ENCODE results near the gene KCNJ14. TPM values are rescaled to one million over a fixed set of nuclear protein-coding genes. Genes with fewer than 3 reads are reported as not detected.
A peak's percentile ranks its signal among the peaks of the same experiment; 100 is the strongest.
"Not testable (repeated sequence)": the region's sequence is repeated elsewhere in the genome, so short reads cannot be mapped to it uniquely, and the experiment has no call there.

The KCNJ14 gene
- polyA plus RNA-seq, 1 donor = 0.70 TPM

DNA sequence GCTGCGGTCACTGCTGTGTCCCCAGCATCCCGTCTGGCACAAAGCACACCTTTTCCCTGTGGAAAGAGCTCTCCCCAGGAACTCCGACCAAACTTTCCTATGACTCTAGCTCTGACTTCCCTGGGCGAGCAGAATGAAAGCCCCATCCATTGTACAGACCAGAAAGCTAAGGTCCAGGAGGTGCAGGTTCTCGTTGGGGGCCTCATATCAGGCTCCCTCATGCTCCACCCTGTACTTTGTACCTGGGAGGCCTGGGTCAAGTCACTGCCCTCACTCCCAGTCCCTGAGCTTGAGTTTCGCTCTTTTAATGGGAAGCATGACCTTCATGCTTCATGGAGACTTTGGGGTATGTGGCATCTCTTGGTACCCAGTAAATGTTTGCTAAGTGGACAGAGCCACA lies 32.2 kb downstream of the KCNJ14 start:
- H3K27me3 ChIP-seq (ENCODE audit: control insufficient read depth, insufficient read depth, low read length) = peaks cover 9% of the 10 kb centered on the region
- no peaks in the 10 kb centered on the region for H3K9me3 ChIP-seq (ENCODE audit: control insufficient read depth, low read depth, low read length)
- peak; percentile 72 to 85 for DNase-seq
- H3K4me1 ChIP-seq (ENCODE audit: control insufficient read depth, insufficient read depth, low read length) = peaks cover 37% of the 10 kb centered on the region
- H3K4me3 ChIP-seq (ENCODE audit: low read length) = no peak overlapping the region
- H3K27ac ChIP-seq (ENCODE audit: low read length) = peak overlapping the region; percentile 94
- H3K36me3 ChIP-seq (ENCODE audit: control insufficient read depth, insufficient read depth, low read length) = no peaks in the 10 kb centered on the region
- WGBS (ENCODE audit: insufficient coverage, low lambda C conversion rate) = no CpG with 5 or more reads among the region's 6 CpGs

DNA sequence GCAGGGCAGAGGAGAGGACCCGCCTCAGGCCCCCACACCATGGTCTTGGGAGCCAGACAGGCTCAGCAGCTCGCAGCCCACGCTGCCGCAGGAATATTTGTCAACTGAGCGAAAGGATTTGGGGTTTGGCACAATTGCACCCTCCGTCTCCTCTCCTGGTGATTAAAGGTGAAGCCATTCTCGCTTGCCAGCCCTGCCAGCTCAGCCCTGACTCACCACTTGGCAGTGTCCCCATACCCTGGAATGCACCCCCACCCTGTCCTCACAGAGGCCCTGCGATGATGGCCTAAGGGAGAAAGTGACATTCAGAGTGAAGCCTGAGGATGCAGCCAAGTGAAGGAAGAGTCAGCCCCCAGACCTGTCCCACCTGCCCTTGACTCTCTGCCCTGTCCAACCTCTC lies 32.6 kb downstream of the KCNJ14 start:
- Histone ChIP-seq H3K27ac (ENCODE audit: low read length) (peak overlapping the region; percentile 94), H3K4me3 (ENCODE audit: low read length) (no peak overlapping the region), H3K36me3 (ENCODE audit: control insufficient read depth, insufficient read depth, low read length) (no peaks in the 10 kb centered on the region), H3K9me3 (ENCODE audit: control insufficient read depth, low read depth, low read length) (no peaks in the 10 kb centered on the region), H3K27me3 (ENCODE audit: control insufficient read depth, insufficient read depth, low read length) (peaks cover 9% of the 10 kb centered on the region), H3K4me1 (ENCODE audit: control insufficient read depth, insufficient read depth, low read length) (peaks cover 38% of the 10 kb centered on the region)
- peak; percentile 50 to 61 for DNase-seq
- WGBS (ENCODE audit: insufficient coverage, low lambda C conversion rate) = no CpG with 5 or more reads among the region's 8 CpGs

DNA sequence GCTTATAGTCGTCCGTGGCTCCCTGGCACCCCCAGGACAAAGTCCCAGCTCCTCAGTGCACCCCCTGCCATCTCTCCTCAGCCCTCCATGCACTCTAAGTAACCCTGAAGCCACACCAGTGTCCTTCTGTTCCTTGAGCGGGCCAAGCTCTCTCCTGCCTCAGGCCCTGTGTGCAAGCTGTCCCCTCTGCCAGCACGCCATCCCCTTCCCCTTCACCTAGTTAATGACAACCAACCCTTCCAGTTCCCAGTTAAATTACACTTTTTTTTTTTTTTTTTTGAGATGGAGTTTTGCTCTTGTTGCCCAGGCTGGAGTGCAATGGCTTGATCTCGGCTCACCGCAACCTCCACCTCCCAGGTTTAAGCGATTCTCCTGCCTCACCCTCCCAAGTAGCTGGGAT lies 33.1 kb downstream of the KCNJ14 start:
- not testable (repeated sequence) for DNase-seq; H3K9me3 ChIP-seq (ENCODE audit: control insufficient read depth, low read depth, low read length)

DNA sequence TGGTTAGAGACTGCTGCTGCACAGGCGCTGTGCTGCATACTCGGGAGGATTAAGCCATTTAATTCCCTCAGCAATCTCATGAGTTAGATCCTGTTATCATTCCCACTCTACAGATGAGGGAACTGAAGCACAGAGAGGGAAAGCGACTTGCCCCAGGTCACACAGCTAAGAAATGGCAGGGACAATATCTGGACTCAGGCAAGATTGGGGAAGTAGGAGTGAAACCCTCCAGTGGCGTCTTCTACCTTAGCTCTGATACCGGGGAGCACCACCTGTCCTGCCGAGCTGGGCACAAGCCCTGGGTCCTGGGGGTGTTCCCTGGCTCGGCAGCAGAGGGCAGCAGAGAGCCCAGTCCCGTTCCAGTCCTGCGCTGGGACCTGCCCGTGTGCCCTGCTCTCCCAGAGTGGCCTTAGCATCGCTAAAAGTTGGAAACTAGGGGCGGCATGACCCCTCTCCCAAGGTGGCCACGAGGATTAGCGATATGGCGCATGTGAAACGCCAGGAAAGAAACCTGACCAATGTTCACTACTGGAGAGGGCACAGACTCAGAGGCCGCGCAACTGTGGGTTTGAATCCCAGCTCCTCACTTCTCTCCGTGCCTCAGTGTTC lies 34.3 kb downstream of the KCNJ14 start:
- Histone ChIP-seq H3K4me1 (ENCODE audit: control insufficient read depth, insufficient read depth, low read length) (peaks cover 44% of the 10 kb centered on the region), H3K4me3 (ENCODE audit: low read length) (no peak overlapping the region), H3K27ac (ENCODE audit: low read length) (no peak overlapping the region), H3K27me3 (ENCODE audit: control insufficient read depth, insufficient read depth, low read length) (peaks cover 9% of the 10 kb centered on the region), H3K36me3 (ENCODE audit: control insufficient read depth, insufficient read depth, low read length) (no peaks in the 10 kb centered on the region), H3K9me3 (ENCODE audit: control insufficient read depth, low read depth, low read length) (no peaks in the 10 kb centered on the region)
- peak; percentile 60 to 65 for DNase-seq
- WGBS (ENCODE audit: insufficient coverage, low lambda C conversion rate) = no CpG with 5 or more reads among the region's 19 CpGs

More for the DNA sequence above, 33.1 kb downstream of the KCNJ14 start:
- not testable (repeated sequence) for H3K27me3 ChIP-seq (ENCODE audit: control insufficient read depth, insufficient read depth, low read length); H3K36me3 ChIP-seq (ENCODE audit: control insufficient read depth, insufficient read depth, low read length); H3K4me3 ChIP-seq (ENCODE audit: low read length)
- Histone ChIP-seq H3K4me1 (ENCODE audit: control insufficient read depth, insufficient read depth, low read length) (peaks cover 38% of the 10 kb centered on the region), H3K27ac (ENCODE audit: low read length) (peak overlapping the region; percentile 94)
- WGBS (ENCODE audit: insufficient coverage, low lambda C conversion rate) = 80% methylated on average over 1 of the region's 7 CpGs

DNA sequence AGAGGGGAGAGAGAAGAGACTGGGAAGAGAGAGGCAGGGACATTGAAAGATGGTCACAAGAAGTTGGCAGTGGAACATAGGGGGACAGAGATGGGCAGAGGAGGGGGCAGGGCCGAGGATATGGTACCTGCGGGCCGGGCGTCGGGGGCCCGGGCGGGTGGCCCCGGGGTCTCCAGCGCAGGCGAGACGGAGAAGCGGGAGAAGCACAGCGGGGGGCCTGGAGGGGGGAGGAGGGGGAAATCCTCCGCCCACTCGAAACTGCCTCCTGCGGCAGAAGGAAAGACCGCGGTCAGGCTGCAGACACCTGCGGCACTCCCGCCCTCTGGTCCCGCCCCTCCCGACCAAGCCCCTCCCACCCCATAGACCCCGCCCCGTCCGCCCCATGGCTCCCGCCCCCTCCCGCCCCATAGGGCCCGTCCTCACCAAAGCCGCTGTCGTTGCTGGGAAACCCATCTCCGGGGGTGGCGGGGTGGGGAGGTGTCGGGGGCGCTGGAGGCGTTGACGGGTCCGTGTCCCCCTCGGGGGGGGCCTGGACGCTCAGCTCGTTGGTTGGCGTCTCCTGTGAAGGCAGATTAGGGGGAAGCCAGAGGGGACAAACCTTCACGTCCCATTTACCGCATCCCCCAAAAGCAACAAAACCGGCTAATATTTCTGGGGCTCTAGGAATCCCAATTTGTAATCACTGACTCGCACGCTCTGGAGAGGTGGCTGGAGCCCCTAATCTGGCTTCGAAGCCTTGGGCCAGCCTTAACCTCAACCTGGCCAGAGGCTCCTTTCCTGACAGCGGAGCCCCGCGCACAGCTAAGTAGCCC lies 35.8 kb downstream of the KCNJ14 start:
- H3K27me3 ChIP-seq (ENCODE audit: control insufficient read depth, insufficient read depth, low read length) = peaks cover 9% of the 10 kb centered on the region
- H3K36me3 ChIP-seq (ENCODE audit: control insufficient read depth, insufficient read depth, low read length) = no peaks in the 10 kb centered on the region
- no peaks in the 10 kb centered on the region for H3K9me3 ChIP-seq (ENCODE audit: control insufficient read depth, low read depth, low read length)
- no CpG with 5 or more reads among the region's 50 CpGs for WGBS (ENCODE audit: insufficient coverage, low lambda C conversion rate)
- peaks cover 53% of the 10 kb centered on the region for H3K4me1 ChIP-seq (ENCODE audit: control insufficient read depth, insufficient read depth, low read length)
- H3K4me3 ChIP-seq (ENCODE audit: low read length) = no peak overlapping the region
- peak in 1 of 2 donors; percentile 49 for DNase-seq
- H3K27ac ChIP-seq (ENCODE audit: low read length) = no peak overlapping the region

DNA sequence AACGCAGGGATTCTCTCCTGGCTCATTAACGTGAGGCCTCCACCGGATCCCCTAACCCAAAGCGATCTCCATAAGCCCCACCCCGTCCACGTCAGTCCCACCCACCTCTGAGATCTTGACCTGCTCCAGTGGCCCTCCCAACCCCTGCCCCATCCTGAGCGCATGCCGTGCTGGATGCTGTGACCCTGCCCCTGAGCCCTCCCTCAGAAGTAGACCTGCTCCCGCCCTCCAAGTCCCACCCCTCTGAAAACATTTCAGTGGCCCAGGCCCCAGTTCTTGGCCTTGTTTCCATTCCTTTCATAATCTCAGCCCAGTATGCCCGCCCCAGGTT lies 36.4 kb downstream of the KCNJ14 start:
- Histone ChIP-seq H3K9me3 (ENCODE audit: control insufficient read depth, low read depth, low read length) (no peaks in the 10 kb centered on the region), H3K36me3 (ENCODE audit: control insufficient read depth, insufficient read depth, low read length) (no peaks in the 10 kb centered on the region), H3K27ac (ENCODE audit: low read length) (no peak overlapping the region), H3K4me1 (ENCODE audit: control insufficient read depth, insufficient read depth, low read length) (peaks cover 54% of the 10 kb centered on the region), H3K27me3 (ENCODE audit: control insufficient read depth, insufficient read depth, low read length) (peaks cover 9% of the 10 kb centered on the region), H3K4me3 (ENCODE audit: low read length) (no peak overlapping the region)
- no peak for DNase-seq
- WGBS (ENCODE audit: insufficient coverage, low lambda C conversion rate) = 100% methylated on average over 1 of the region's 10 CpGs

DNA sequence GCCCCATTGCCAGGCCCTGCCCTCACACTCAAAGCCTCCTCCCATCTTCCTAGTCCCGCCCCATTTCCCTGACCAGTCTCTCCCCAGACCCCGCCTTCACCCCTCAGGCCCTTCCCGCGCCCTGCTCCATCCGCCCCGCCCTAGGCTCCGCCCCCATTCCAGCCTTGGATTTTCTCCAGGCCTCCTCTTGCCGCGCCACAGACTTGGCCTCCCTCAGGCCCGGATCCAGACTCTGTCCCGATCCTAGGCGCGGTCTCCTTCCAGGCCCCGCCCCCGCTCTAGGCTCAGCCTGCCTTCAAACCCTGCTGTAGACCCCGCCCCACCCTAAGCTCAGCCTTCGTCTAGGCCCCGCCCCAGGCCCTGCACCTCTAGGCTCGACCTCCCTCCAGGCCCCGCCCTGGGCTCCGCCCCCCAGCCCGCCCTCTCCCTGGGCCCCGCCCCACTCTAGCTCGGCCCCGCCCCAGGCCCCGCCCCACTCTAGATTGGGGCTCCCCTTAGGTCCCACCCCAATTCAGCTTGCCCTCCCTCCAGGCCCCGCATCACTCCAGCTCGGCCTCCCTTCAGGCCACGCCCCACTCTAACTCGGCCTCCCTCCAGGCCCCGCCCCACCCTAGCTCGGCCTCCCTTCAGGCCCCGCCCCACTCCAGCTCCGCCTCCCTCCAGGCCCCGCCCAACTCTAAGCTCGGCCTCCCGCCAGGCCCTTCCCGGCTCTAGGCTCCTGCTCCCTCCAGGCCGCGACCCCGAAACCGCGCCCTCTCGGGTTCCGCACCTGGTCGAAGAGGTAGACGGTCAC lies 37.7 kb downstream of the KCNJ14 start:
- DNase-seq = peak; percentile 97
- Histone ChIP-seq H3K4me3 (ENCODE audit: low read length) (peak overlapping the region; percentile 62), H3K4me1 (ENCODE audit: control insufficient read depth, insufficient read depth, low read length) (peaks cover 54% of the 10 kb centered on the region), H3K36me3 (ENCODE audit: control insufficient read depth, insufficient read depth, low read length) (no peaks in the 10 kb centered on the region), H3K27me3 (ENCODE audit: control insufficient read depth, insufficient read depth, low read length) (peaks cover 17% of the 10 kb centered on the region), H3K27ac (ENCODE audit: low read length) (peak overlapping the region; percentile 84), H3K9me3 (ENCODE audit: control insufficient read depth, low read depth, low read length) (no peaks in the 10 kb centered on the region)
- no CpG with 5 or more reads among the region's 47 CpGs for WGBS (ENCODE audit: insufficient coverage, low lambda C conversion rate)

DNA sequence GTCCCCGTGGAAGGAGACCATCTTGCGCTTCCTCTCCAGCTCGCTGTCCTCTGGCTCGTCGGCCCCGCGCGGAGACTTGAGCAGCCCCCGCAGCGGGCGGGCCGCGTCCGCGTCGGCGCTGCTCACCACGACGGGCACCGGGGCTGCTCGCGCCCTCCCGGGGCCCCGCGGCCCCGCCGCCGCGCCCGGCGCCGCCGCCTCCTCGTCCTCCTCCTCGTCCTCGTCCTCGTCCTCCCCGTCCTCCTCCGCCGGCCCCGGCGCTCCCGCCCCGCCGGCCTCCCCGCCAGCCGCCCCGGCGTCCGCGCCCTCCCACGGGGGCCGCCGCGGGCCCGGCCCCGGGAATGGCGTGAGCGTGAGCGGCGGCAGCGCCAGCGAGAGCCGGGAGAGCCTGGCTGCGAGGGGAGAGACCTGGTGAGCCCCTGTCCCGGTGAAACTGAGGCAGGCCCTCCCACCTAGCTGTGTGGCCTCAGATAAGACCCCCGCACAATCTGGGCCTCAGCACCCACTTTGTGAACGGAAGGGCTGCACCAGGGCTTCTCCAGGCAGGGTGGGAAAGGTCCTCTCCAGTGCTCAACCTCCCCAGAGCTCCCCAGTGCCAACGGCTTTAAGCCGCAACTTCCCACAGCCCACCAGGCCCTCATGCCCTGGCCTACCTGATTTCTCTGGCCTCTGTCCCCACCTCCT lies 38.5 kb downstream of the KCNJ14 start:
- Histone ChIP-seq H3K4me3 (ENCODE audit: low read length) (peak overlapping the region; percentile 62), H3K27ac (ENCODE audit: low read length) (peak overlapping the region; percentile 75), H3K4me1 (ENCODE audit: control insufficient read depth, insufficient read depth, low read length) (peaks cover 51% of the 10 kb centered on the region), H3K27me3 (ENCODE audit: control insufficient read depth, insufficient read depth, low read length) (peaks cover 21% of the 10 kb centered on the region), H3K9me3 (ENCODE audit: control insufficient read depth, low read depth, low read length) (no peaks in the 10 kb centered on the region), H3K36me3 (ENCODE audit: control insufficient read depth, insufficient read depth, low read length) (no peaks in the 10 kb centered on the region)
- no CpG with 5 or more reads among the region's 70 CpGs for WGBS (ENCODE audit: insufficient coverage, low lambda C conversion rate)
- no peak for DNase-seq

DNA sequence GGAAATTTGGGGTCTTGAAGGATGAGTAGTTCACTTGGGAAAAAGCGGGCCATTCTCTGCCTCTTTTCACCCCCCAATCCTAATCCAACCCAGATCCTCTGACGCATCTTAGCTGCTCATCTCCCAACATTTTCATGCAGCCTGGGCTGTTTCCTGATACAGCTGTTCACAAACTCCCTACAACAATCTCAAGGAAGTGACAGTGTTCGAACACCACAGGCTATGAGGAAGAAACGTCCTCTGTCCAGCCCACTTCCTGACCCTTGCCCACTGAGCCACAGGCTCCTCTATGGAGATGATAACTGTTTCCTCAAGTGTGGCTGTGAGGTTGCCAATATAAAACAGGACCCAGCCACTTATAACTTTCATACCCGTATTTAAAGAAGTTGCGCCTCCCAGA lies 40.0 kb downstream of the KCNJ14 start:
- peak overlapping the region; percentile 47 for H3K27ac ChIP-seq (ENCODE audit: low read length)
- no peaks in the 10 kb centered on the region for H3K9me3 ChIP-seq (ENCODE audit: control insufficient read depth, low read depth, low read length)
- peak in 1 of 2 donors; percentile 67 for DNase-seq
- peaks cover 24% of the 10 kb centered on the region for H3K27me3 ChIP-seq (ENCODE audit: control insufficient read depth, insufficient read depth, low read length)
- 80% methylated on average over 3 of the region's 6 CpGs for WGBS (ENCODE audit: insufficient coverage, low lambda C conversion rate)
- peaks cover 43% of the 10 kb centered on the region for H3K4me1 ChIP-seq (ENCODE audit: control insufficient read depth, insufficient read depth, low read length)
- H3K4me3 ChIP-seq (ENCODE audit: low read length) = no peak overlapping the region
- H3K36me3 ChIP-seq (ENCODE audit: control insufficient read depth, insufficient read depth, low read length) = no peaks in the 10 kb centered on the region

Measured in large intestine (tissue), 3 donors.